ENCODE data around the gene TPRA1.
"Not testable (repeated sequence)": the region's sequence is repeated elsewhere in the genome, so short reads cannot be mapped to it uniquely, and the experiment has no call there.

TPRA1 gene

GRCh38 chr3:127539366-127540060 lies 51.0 kb downstream of the TPRA1 start:
- in situ Hi-C loops (cut with MboI; ENCODE audit: low sequenced_read_pairs): no loop called here

- in situ Hi-C loops (cut with MboI; ENCODE audit: low sequenced_read_pairs): no loop called here
Measured at GRCh38 chr3:127538569-127538968, 52.0 kb downstream of the TPRA1 start.

GRCh38 chr3:127536830-127537812 lies 53.4 kb downstream of the TPRA1 start:
- in situ Hi-C loops (cut with MboI; ENCODE audit: low sequenced_read_pairs): no loop called here

GRCh38 chr3:127535901-127536829 lies 54.4 kb downstream of the TPRA1 start:
- in situ Hi-C loops (cut with MboI; ENCODE audit: low sequenced_read_pairs): no loop called here

GRCh38 chr3:127535106-127535785 lies 55.3 kb downstream of the TPRA1 start:
- in situ Hi-C loops (cut with MboI; ENCODE audit: low sequenced_read_pairs): no loop called here

- in situ Hi-C loops (cut with MboI; ENCODE audit: low sequenced_read_pairs): no loop called here
Measured at GRCh38 chr3:127534564-127534963, 56.0 kb downstream of the TPRA1 start.

- in situ Hi-C loops (cut with MboI; ENCODE audit: low sequenced_read_pairs): no loop called here
Measured at GRCh38 chr3:127534161-127534451, 56.4 kb downstream of the TPRA1 start.

- in situ Hi-C loops (cut with MboI; ENCODE audit: low sequenced_read_pairs): no loop called here
Measured at GRCh38 chr3:127532561-127533203, 57.9 kb downstream of the TPRA1 start.

GRCh38 chr3:127531821-127532220 lies 58.7 kb downstream of the TPRA1 start:
- in situ Hi-C loops (cut with MboI; ENCODE audit: low sequenced_read_pairs): no loop called here

- in situ Hi-C loops (cut with MboI; ENCODE audit: low sequenced_read_pairs): not testable (repeated sequence)
Measured at GRCh38 chr3:127530863-127531262, 59.7 kb downstream of the TPRA1 start.

GRCh38 chr3:127529346-127530188 lies 61.0 kb downstream of the TPRA1 start:
- in situ Hi-C loops (cut with MboI; ENCODE audit: low sequenced_read_pairs): no loop called here

- in situ Hi-C loops (cut with MboI; ENCODE audit: low sequenced_read_pairs): no loop called here
Measured at GRCh38 chr3:127525373-127525772, 65.2 kb downstream of the TPRA1 start.

GRCh38 chr3:127524296-127524896 lies 66.1 kb downstream of the TPRA1 start:
- in situ Hi-C loops (cut with MboI; ENCODE audit: low sequenced_read_pairs): no loop called here

All from HL-60/S4 treated with phorbol 12-myristate 13-acetate at 8.2 ng/mL for 4 days and 3 days (cell line).